Stimulated activated CD4-positive, alpha-beta T cell treated with anti-CD3 and anti-CD28 coated beads, Interleukin-12 subunit alpha, Interleukin-12 subunit beta, amount 100 ng/mL, for 4 hours (primary cell): ENCODE results near the gene TBC1D3E.
"Not testable (repeated sequence)": the region's sequence is repeated elsewhere in the genome, so short reads cannot be mapped to it uniquely, and the experiment has no call there.

Experiments used
- DNase-seq: peaks from one replicate; pipeline ENCODE4 v3.0.0-alpha.2; 2020

TBC1D3E gene

GRCh38 chr17:38127651-38128050 lies at the start of gene TBC1D3E:
TBC1D3E (plus strand) TSS chr17:38127951; CDS start chr17:38129496, 1,545 bp downstream.
- DNase-seq = not testable (repeated sequence)

GRCh38 chr17:38087344-38087743 lies 40.4 kb upstream of the TBC1D3E start:
- DNase-seq = not testable (repeated sequence)

- DNase-seq = not testable (repeated sequence)
These were observed 39.6 kb upstream of the TBC1D3E start for GRCh38 chr17:38088120-38088519.

DNA sequence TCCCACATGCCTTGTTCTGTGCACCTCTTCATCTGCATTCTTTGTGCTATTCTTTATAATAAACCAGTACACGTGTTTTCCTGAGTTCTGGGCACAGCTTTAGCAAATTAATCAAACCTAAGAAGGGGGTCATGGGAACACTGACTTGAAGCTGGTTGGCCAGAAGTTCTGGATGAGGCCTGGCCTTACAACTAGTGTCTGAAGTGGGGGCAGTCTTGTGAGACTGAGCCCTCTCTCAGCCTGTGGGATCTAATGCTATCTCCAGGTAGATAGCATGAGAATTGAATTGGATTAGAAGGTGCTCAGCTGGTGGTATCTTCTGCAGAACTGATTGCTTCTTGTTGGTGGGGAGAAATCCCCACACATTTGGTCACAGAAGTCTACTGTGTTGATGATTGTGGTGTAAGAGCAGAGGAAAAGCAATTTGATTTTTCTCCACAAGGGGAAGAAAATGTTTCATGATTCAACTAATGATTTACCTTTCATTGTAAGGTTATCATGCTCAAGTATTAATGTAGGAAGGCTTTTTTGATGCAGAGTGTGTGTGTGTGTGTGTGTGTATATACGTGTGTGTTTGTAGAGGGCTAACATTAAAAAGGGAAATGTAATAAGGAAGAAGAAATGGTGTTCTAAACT lies 33.6 kb upstream of the TBC1D3E start:
- not testable (repeated sequence) for DNase-seq

- not testable (repeated sequence) for DNase-seq
These were observed 28.5 kb upstream of the TBC1D3E start for GRCh38 chr17:38099262-38099661.

GRCh38 chr17:38119829-38120228 lies 7.9 kb upstream of the TBC1D3E start:
- DNase-seq = not testable (repeated sequence)

DNA sequence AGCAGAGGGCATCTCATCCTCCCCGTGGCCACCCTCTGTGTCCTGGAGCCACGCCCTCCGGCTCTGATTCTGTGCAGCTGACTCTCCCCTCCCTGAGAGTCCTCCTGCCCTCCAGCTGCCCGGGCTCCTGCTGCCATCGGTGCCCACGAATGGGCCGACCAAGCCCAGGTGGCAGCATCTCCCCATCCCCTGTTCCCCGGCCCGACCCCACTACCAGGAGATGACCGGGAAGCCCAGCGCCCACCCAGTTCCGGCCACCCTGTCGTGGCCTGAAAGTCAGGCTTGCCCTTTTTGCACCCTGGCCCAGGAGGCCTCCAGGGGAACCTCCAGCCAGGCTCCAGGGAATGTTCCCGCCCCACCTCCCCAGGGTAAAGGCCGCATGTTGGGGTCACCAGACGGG lies 7.1 kb downstream of the TBC1D3E start:
- DNase-seq = not testable (repeated sequence)
